HG03064 (cell line): ENCODE data around the gene TENM3.

Experiments
- ATAC-seq: cut with Tn5 transposase; IDR thresholded peaks from one replicate; pipeline ENCODE4 v1.9.1; 2021; ENCODE audit warnings: low read depth; ENCODE audit not compliant: unreplicated experiment

The TENM3 gene

DNA sequence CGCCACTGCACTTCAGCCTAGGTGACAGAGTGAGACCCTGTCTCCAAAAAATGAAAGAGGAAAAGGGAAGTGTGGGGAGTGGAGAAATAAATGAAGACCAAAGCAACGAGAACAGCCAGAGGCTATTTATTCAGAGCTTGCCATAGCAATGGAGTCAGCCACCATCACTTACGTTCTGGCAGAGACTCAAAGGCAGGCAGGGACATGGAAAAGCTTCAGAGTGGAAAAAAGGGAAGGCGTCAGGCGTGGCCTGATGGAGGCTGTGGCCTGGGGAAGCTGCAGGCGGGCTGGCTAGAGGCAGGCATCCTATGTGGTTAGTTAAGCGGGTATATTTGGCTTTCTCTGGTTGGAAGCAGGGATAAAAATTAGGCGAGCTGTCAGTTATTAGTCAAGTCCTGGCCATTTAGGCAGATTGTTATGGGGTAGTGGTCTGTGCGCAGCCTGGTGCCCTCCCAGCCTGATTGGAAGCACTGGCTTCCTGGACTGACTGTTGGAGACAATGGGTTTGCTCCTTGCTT, 600.7 kb downstream of the TENM3 start:
- no peak for ATAC-seq

GRCh38 chr4:182845618-182846017, 602.4 kb downstream of the TENM3 start:
- no peak for ATAC-seq

GRCh38 chr4:182846036-182846435, 602.8 kb downstream of the TENM3 start:
- no peak for ATAC-seq

- no peak for ATAC-seq
Measured at GRCh38 chr4:182847576-182848450, 604.6 kb downstream of the TENM3 start.

DNA sequence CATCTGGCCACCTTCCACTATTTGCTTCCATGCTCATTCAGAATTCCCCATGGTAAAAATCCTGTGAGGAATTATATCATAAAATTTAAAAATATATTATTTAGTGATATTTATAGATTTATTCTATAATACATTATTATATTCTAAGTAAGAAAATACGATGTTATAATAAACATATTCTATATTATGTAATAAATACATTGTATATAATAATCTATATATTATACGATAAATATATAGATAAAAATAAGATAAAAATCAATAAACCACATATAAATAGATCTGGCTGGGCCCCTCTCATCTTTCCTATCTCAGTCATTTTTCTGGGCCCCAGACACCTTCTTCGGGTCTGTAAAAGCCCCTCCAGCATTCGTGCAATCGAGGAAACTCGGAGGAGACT, 605.5 kb downstream of the TENM3 start:
- no peak for ATAC-seq
